Amniotic epithelial cell (primary cell): ENCODE results near the gene STK25.
"Not testable (repeated sequence)": the region's sequence is repeated elsewhere in the genome, so short reads cannot be mapped to it uniquely, and the experiment has no call there.

ENCODE experiments used
- DNase-seq: peaks from one replicate; pipeline ENCODE4 v3.0.0-alpha.2; 2010; ENCODE audit warnings: low read depth

STK25 gene

DNA sequence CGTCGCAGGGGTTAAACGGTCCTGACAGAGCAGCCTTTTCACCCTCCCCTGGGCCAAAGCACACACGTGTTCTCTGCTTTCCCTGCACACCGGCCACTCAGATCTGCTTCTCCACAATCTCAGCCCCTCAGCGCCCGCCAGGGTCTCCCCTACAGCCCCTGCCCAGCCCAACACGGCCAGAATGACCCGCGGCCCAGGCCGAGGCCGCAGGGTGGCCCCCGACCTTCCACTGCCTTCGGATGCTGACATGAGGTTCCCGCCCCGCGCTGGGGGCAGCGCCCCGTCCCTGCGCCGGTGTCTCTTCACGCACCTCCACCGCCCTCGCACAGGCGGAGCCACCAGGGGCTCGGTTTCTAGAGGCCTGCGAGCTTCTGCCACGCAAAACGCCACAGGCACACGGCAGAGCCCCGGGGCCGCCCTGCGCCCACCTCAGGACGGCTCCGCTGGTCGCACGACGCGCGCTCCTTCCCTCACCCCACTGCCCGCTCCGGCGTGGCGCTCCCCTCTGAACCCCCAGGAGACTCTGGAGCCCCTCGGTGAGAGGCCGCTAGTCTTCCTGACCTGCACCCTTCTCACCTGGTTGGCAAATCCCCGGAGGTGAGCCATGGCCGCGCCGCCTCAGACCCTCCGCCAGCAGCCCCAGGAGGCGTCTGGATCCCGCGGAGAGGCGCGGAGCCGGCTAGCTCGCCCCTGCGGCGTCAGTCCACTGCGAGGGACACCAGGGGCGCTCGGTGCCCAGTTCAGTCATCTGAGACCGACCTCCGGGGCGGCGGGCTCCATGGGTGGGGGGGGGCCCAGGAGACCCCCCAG lies 749 bp downstream of the STK25 start:
- DNase-seq, result peak; percentile 12

GRCh38 chr2:241506793-241507429 lies 1.5 kb downstream of the STK25 start:
- DNase-seq, result no peak

GRCh38 chr2:241506317-241506716 lies 2.1 kb downstream of the STK25 start:
- DNase-seq, result not testable (repeated sequence)

DNA sequence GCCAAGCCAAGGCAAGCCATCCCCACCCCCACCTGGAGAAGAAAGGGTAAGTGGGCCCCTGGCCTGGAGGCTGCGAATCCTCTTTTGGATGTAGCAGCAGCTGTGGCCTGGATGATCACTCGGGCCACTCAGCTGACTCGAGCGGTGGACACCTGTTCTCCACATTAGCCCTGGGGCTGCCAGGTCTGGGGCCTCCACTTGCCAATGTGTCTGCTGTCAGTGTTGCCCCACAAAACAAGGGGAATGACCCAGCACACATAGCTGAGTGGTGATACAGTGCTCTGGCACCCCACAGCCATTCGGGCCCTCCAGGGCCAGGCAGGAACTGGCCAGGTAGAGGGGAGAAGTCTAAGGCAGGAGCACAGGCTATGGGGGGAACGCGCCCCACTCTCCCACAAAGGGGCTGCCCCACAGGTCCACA lies 2.6 kb downstream of the STK25 start:
- DNase-seq, result no peak

- DNase-seq, result no peak
Observed at GRCh38 chr2:241505086-241505780, 3.2 kb downstream of the STK25 start.

DNA sequence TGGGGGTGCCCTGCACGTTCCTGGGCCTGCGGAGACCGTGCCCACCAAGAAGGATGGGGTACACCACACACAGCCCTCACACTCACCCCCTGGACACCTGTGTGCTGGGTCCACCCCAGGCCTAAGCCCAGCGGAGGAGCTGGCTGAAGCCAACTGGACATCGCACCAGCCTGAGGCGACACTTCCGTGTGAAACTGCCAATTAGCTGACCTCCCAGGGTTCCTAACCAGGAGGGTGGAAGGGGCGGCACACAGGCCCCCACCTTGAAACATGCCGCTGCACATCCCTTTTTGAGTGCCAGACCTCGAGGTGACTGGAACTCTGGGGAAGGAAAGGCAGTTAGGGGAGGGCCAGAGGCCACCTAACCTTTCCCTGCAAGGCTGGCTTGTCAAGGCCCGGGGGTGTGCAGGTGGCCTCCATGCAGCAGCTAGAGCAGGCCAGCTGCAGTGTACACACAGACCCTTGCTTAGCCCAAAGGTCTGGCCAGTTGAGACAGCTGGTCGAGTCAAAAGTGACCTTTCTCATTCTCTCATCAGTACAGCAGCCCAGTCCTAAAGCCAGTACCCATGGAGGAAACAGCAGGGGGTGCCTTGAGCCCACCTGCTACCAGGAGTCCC lies 4.5 kb downstream of the STK25 start:
- no peak for DNase-seq

DNA sequence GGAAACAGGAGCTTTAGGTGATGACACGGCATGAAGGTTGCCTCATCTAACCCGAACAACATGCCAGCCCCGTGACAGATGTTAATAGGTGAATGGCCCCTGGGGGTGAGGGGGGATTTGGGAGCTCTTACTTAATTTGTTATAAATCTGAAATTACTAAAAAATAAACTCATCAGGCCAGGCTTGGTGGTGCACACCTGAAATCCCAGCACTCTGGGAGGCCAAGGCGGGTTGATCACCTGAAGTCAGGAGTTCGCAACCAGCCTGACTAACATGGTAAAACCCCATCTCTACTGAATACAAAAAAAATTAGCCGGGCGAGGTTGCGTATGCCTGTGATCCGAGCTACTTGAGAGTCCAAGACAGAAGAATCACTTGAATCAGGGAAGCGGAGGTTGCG lies 6.1 kb downstream of the STK25 start:
- DNase-seq, result no peak

DNA sequence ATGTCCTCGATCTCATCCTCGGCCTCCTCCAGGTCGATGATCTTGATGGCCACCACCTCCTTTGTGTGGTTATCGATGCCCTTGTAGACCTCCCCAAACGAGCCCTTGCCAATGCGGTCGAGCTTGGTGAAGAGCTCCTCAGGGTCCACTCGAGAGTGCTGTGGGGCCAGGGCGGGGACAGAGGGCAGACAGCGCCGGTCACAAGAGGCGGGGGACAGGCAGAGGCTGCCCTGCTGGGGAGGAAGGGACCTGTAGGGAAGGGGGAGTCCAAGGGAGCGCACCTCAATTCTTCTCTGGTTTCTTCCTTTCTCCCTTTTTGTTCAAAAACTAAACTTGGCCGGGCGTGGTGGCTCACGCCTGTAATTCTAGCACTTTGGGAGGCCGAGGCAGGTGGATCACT lies 6.8 kb downstream of the STK25 start:
- DNase-seq, result no peak

DNA sequence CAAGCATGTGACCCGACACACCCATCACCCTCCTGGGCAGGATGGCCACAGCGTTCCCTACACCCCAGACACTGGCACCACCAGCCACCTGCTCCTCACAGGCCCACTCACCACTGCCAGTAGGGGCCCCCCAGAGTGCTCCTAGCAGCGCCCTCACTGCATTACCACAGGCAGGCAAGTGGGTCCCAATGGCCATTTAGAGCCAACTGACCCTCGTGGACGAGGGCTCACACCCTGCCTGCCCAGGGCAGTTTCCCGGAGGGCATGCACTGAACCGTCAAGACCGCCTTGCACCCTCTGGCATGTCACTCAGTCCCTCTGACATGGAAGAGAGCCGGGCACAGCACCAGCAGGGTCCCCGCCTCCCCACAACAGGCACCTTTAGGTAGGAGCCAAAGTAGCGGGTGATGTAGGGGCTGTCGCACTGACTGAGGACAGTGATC lies 7.3 kb downstream of the STK25 start:
- no peak for DNase-seq

GRCh38 chr2:241500431-241500975 lies 7.9 kb downstream of the STK25 start:
- DNase-seq, result no peak

DNA sequence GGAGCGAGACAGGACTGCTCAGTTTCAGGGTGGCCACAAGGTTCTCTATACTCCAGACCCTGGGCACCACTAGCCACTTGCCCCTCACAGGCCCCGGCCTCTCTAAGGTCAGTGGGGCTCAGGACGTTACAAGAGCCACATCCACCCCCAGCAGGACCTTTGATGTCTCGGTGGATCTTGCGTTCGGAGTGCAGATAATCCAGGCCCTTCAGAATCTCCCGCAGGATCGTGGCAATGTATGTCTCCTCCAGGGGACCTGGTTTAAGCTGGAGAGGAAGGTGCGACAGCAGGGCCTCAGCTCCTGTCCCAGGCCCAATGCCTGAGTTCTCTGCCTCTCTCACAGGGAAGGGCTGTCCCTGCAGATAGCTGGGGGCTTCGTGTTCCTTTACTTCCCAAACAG lies 8.4 kb downstream of the STK25 start:
- no peak for DNase-seq

- DNase-seq, result no peak
Observed at GRCh38 chr2:241499146-241499965, 9.0 kb downstream of the STK25 start.

GRCh38 chr2:241498115-241499070 lies 10.0 kb downstream of the STK25 start:
- DNase-seq, result no peak

DNA sequence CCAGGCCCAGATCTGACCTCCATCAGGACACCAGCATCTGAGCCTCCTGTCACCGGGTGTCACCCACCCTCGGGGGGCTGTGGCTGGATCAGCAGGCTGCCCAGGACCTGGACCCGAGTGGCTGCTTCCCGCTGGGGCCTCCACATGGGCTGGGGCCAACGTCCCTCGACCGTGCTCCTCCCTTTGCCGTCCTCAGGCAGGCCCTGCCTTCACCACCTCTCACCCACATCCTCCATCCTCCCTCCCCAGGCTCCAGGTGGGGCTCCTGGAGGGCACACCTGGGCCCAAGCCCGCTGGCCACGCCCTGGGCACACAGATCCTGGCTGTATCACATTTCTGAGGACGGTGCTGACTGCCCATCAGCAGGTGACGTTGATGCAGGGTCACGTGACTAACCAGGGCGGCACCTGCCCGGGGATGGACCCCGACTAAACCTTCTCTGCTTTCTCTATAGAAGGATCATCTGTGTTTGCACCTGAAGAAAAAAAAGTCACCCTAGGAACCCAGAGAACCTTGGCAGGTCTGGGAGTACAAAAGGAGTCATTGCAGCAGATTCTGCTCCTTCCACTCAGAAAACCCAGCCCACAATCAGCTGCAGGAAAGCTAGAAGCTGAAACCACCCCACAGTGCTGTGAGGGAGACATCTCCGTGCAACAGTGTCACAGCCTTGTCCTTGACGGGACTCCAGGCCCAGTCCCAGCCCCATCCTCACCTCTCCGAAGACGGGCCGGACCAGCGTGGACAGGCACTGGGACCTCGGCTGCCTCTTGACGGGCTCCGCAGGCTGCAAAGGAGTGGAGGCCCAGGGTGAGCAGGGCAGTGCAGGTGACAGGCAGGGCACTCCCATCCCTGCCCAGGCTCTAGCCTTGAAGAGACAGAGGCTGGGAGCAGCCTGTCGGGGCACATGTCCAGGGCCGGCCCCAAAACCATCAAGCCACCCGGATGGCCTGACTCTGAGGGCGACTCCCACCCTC lies 11.2 kb downstream of the STK25 start:
- DNase-seq, result no peak

GRCh38 chr2:241496003-241496707 lies 12.2 kb downstream of the STK25 start:
- DNase-seq, result no peak

DNA sequence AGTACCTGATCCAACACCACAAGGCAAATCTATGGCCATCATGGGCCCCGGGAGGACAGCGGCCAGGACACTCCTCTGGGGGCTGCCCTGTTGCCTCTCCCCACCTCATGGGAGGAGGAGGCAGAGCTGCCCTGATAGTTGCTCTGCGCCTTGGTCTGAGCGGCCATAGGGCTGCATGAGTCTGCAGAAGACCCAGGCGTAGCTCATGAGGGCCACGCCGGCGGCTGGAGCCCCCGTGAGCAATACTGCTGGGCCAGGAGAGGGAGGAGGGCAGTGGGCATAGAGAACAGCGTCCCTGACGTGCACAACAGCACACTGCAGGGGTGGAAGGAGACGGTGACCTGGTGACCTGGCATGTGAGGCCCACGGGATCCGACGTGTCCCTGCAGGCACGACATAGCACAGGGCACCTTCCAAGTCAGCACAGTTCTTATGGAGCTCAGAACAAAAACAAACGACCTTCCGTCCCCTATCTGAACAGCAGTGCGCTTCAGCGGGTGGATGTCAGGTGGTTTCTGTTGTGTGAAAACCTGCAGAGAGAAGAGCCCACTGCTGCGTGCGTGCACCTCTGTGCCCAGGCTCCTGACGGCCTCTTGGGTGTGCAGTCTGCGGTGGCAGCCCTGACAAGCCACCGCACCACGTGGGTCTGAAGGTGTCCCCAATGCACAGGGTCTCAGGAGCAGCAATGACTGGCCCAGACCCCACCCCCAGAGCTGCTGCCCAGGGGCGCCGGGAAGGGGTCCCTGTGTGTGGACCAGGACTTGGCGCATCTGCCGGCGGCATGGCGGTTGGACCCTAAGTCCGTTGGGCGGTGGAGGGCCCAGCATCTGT lies 13.0 kb downstream of the STK25 start:
- DNase-seq, result no peak

- no peak for DNase-seq
Observed at GRCh38 chr2:241494311-241494908, 14.0 kb downstream of the STK25 start.
